Measurements from ENCODE around the gene CENPB.

The CENPB gene

GRCh38 chr20:3749087-3749688 lies 37.4 kb downstream of the CENPB start:
- H3K79me2 ChIP-seq (ENCODE audit: insufficient read depth, low read depth), result no peaks in the 10 kb centered on the region

DNA sequence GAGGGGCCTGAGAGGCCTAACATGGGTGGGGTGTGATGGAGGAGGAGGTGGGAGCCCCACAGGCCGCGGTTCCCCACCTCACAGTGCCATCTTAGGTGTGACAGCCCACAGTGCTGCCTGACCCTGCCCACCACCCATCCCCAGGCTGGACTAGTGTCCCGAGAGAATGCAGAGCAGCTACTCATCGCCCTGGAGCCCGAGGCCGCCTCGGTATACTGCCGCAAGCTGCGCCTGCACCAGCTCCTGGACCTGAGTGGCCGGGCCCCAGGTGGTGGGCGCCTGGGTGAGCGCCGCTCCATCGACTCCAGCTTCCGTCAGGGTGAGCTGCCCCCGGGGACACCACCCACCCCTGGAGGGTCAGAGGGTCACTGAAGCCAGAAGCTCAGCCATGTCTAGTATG lies 38.5 kb downstream of the CENPB start:
- no peaks in the 10 kb centered on the region for H3K27me3 ChIP-seq (ENCODE audit: insufficient read depth, low read depth)
- H3K27ac ChIP-seq, result no peak overlapping the region
- no peak overlapping the region for H3K9ac ChIP-seq
- no peak overlapping the region for H3K4me2 ChIP-seq
- no peaks in the 10 kb centered on the region for H3K4me1 ChIP-seq (ENCODE audit: low read depth, poor library complexity, severe bottlenecking)
- H3K4me3 ChIP-seq (IDR thresholded peaks at IDR 0.05; ENCODE audit: insufficient read depth, low read depth, low read length), result no peak overlapping the region
- no peak for TF ChIP-seq CTCF (conservative IDR thresholded peaks at IDR 0.05; ENCODE audit: low read depth, low read length)
- no peaks in the 10 kb centered on the region for H3K36me3 ChIP-seq (ENCODE audit: insufficient read depth)
- no peaks in the 10 kb centered on the region for H3K79me2 ChIP-seq (ENCODE audit: insufficient read depth, low read depth)
- no peak overlapping the region for H2AFZ ChIP-seq (ENCODE audit: low read depth)
- no peaks in the 10 kb centered on the region for H4K20me1 ChIP-seq (ENCODE audit: insufficient read depth)

More at GRCh38 chr20:3749087-3749688, 37.4 kb downstream of the CENPB start:
- Histone ChIP-seq H3K36me3 (ENCODE audit: insufficient read depth) (no peaks in the 10 kb centered on the region), H3K27ac (no peak overlapping the region), H3K4me2 (no peak overlapping the region), H3K9ac (no peak overlapping the region), H2AFZ (ENCODE audit: low read depth) (no peak overlapping the region), H3K27me3 (ENCODE audit: insufficient read depth, low read depth) (no peaks in the 10 kb centered on the region), H4K20me1 (ENCODE audit: insufficient read depth) (no peaks in the 10 kb centered on the region), H3K4me1 (ENCODE audit: low read depth, poor library complexity, severe bottlenecking) (no peaks in the 10 kb centered on the region), H3K4me3 (IDR thresholded peaks at IDR 0.05; ENCODE audit: insufficient read depth, low read depth, low read length) (no peak overlapping the region)
- no peak for TF ChIP-seq CTCF (conservative IDR thresholded peaks at IDR 0.05; ENCODE audit: low read depth, low read length)

DNA sequence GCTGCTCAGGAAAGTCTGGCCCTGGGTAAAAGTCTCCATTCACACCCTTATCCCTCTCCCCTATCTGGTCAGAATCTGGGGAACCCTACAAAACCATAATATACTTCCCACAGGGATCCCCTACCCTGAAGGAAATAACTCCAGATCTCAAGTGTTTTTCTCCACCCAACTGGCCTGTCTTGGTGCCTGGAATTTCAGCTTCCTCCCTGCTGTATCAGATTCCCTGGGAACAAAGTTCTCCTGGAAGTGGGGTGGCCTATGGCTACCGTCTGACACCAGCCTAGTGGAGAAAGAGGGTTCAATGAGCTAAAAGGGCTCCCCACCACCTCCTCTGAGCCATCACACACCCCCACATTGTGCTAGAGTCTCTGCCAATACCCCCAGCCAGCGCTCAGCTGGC lies 39.1 kb downstream of the CENPB start:
- no peak overlapping the region for H3K4me2 ChIP-seq
- H4K20me1 ChIP-seq (ENCODE audit: insufficient read depth), result no peaks in the 10 kb centered on the region
- no peak for TF ChIP-seq CTCF (conservative IDR thresholded peaks at IDR 0.05; ENCODE audit: low read depth, low read length)
- no peak overlapping the region for H3K27ac ChIP-seq
- no peaks in the 10 kb centered on the region for H3K27me3 ChIP-seq (ENCODE audit: insufficient read depth, low read depth)
- H3K4me1 ChIP-seq (ENCODE audit: low read depth, poor library complexity, severe bottlenecking), result no peaks in the 10 kb centered on the region
- no peaks in the 10 kb centered on the region for H3K36me3 ChIP-seq (ENCODE audit: insufficient read depth)
- H2AFZ ChIP-seq (ENCODE audit: low read depth), result no peak overlapping the region
- no peaks in the 10 kb centered on the region for H3K79me2 ChIP-seq (ENCODE audit: insufficient read depth, low read depth)
- no peak overlapping the region for H3K4me3 ChIP-seq (IDR thresholded peaks at IDR 0.05; ENCODE audit: insufficient read depth, low read depth, low read length)
- H3K9ac ChIP-seq, result no peak overlapping the region

DNA sequence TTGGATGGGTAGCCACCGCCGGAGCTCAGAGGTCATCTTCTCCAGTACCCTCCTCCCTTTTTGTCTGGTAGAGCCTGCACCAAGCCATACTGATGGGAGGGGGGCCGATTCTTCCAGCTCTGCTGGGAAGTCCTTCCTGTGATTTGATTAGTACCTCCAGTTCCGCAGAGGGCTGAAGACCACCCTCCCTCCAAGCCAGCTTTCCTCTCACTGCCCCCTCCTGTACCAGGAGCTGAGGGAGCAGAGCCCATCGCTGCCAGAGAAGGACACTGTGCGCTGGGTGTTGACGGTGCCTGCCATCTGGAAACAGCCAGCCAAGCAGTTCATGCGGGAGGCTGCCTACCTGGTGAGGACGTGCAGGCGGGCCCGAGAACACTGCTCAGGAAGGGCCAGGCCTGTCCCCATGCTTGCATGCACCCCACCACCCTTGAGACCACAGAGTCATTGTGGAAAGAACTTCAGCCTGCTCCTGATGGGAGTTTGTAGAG lies 40.8 kb downstream of the CENPB start:
- H3K4me1 ChIP-seq (ENCODE audit: low read depth, poor library complexity, severe bottlenecking), result no peaks in the 10 kb centered on the region
- no peaks in the 10 kb centered on the region for H3K27me3 ChIP-seq (ENCODE audit: insufficient read depth, low read depth)

More for the DNA sequence above, 40.8 kb downstream of the CENPB start:
- Histone ChIP-seq H3K79me2 (ENCODE audit: insufficient read depth, low read depth) (no peaks in the 10 kb centered on the region), H4K20me1 (ENCODE audit: insufficient read depth) (no peaks in the 10 kb centered on the region), H3K27ac (no peak overlapping the region), H3K9ac (no peak overlapping the region), H3K36me3 (ENCODE audit: insufficient read depth) (no peaks in the 10 kb centered on the region), H2AFZ (ENCODE audit: low read depth) (no peak overlapping the region), H3K4me2 (no peak overlapping the region), H3K4me3 (IDR thresholded peaks at IDR 0.05; ENCODE audit: insufficient read depth, low read depth, low read length) (no peak overlapping the region)
- no peak for TF ChIP-seq CTCF (conservative IDR thresholded peaks at IDR 0.05; ENCODE audit: low read depth, low read length)
